PC-3 (cell line): ENCODE data around the gene DEPDC1B. TPM values are rescaled to one million over a fixed set of nuclear protein-coding genes. Genes with fewer than 3 reads are reported as not detected.
"Not testable (repeated sequence)": the region's sequence is repeated elsewhere in the genome, so short reads cannot be mapped to it uniquely, and the experiment has no call there.

Experiments used
- ATAC-seq: fragments of 200-7000 bp; cut with Tn5 transposase; 2 replicates; pipeline ENCODE4 v1.9.1; 2020; ENCODE audit warnings: mild to moderate bottlenecking, moderate library complexity
- BruUV-seq: library from RNA; stranded (reverse); fragments of 400-500 nt; replicated peaks from 2 replicates; lab custom pipeline; 2021; lab: Mats Ljungman, UMichigan
- CTCF ChIA-PET: fragments of 300-600 bp; sonication (Branson Sonifier 250); formaldehyde crosslinking; loops from one replicate; lab custom pipeline; 2022; ENCODE audit warnings: antibody characterized with exemption; lab: Charles Lee
- POLR2A ChIA-PET: fragments of 300-600 bp; sonication (Branson Sonifier 250); formaldehyde crosslinking; loops from one replicate; lab custom pipeline; 2022; ENCODE audit warnings: antibody characterized with exemption; ENCODE audit not compliant: unreplicated experiment; lab: Charles Lee
- DNase-seq: peaks from one replicate; pipeline ENCODE4 v3.0.0-alpha.2; 2015
- H2AFZ ChIP-seq: fragments of 300-600 bp; sonication (generic); 2 replicates; pipeline ENCODE4 v1.6.0; 2016; ENCODE audit warnings: antibody characterized with exemption, low read length
- H3F3A ChIP-seq: fragments of 300-600 bp; sonication (generic); one replicate; pipeline ENCODE4 v1.6.0; 2017; ENCODE audit warnings: antibody characterized with exemption, low read length, control low read depth, mild to moderate bottlenecking; ENCODE audit not compliant: unreplicated experiment
- H3K27ac ChIP-seq: fragments of 300-600 bp; sonication (generic); 2 replicates; pipeline ENCODE4 v1.5.1; 2016; ENCODE audit warnings: mild to moderate bottlenecking, low read length
- H3K27me3 ChIP-seq: fragments of 300-600 bp; sonication (generic); 2 replicates; pipeline ENCODE4 v1.6.1; 2016; ENCODE audit warnings: low read length, mixed read lengths
- H3K36me3 ChIP-seq: fragments of 300-600 bp; sonication (generic); 2 replicates; pipeline ENCODE4 v1.6.1; 2016; ENCODE audit warnings: low read depth, mixed run types, low read length, mixed read lengths
- H3K4me1 ChIP-seq: fragments of 300-600 bp; sonication (generic); 2 replicates; pipeline ENCODE4 v1.5.1; 2016; ENCODE audit warnings: low read length; ENCODE audit not compliant: insufficient read depth
- H3K4me2 ChIP-seq: fragments of 300-600 bp; sonication (generic); 2 replicates; pipeline ENCODE4 v1.6.0; 2016; ENCODE audit warnings: low read length
- H3K4me3 ChIP-seq: fragments of 300-600 bp; sonication (generic); 2 replicates; pipeline ENCODE4 v1.5.1; 2016; ENCODE audit warnings: mild to moderate bottlenecking, low read length, mixed read lengths
- H3K79me2 ChIP-seq: fragments of 300-600 bp; sonication (generic); 2 replicates; pipeline ENCODE4 v1.6.1; 2017; ENCODE audit warnings: low read length, mixed read lengths
- H3K9ac ChIP-seq: fragments of 300-600 bp; sonication (generic); 2 replicates; pipeline ENCODE4 v1.6.0; 2016; ENCODE audit warnings: mild to moderate bottlenecking, low read length
- H3K9me2 ChIP-seq: fragments of 300-600 bp; sonication (generic); replicated peaks from 2 replicates; pipeline ENCODE4 v1.6.1; 2016; ENCODE audit warnings: mixed run types, low read length, mixed read lengths
- H3K9me3 ChIP-seq: fragments of 300-600 bp; sonication (generic); 2 replicates; pipeline ENCODE4 v1.6.1; 2016; ENCODE audit warnings: low read length, mixed read lengths
- H4K20me1 ChIP-seq: fragments of 300-600 bp; sonication (generic); 2 replicates; pipeline ENCODE4 v1.6.1; 2016; ENCODE audit warnings: low read length, mixed read lengths
- CTCF ChIP-seq: fragments of 300-600 bp; sonication (generic); conservative IDR thresholded peaks from 2 replicates; pipeline ENCODE4 v1.5.1; 2017; ENCODE audit warnings: antibody characterized with exemption, low read depth, mild to moderate bottlenecking, low read length
- EZH2 ChIP-seq: fragments of 300-600 bp; sonication (generic); IDR thresholded peaks from one replicate; pipeline ENCODE4 v1.6.1; 2017; ENCODE audit warnings: antibody characterized with exemption, mild to moderate bottlenecking, low read length; ENCODE audit not compliant: unreplicated experiment
- EZH2phosphoT487 ChIP-seq: fragments of 300-600 bp; sonication (generic); IDR thresholded peaks from 2 replicates; pipeline ENCODE4 v1.6.1; 2018; ENCODE audit warnings: mild to moderate bottlenecking, antibody characterized with exemption, low read length, borderline replicate concordance
- intact Hi-C: fragments of 100-400 bp; cut with micrococcal nuclease; formaldehyde crosslinking; loops from 2 replicates; pipeline ENCODE4 v1.9.0; 2023
- total RNA-seq: library from RNA; depleted of rRNA; stranded (reverse); fragments of >200 nt; gene quantifications from 2 replicates; pipeline ENCODE4 v1.2.3, GENCODE V29; 2014

Gene DEPDC1B
- total RNA-seq, 1 experiment from 2014 or later, result 22.7 TPM

- ATAC-seq (no peak), DNase-seq (no peak)
- Histone ChIP-seq H4K20me1 (no peaks in the 10 kb centered on the region), H3K9me2 (no peaks in the 10 kb centered on the region), H3K27ac (no peak overlapping the region), H3K4me1 (no peaks in the 10 kb centered on the region), H3K79me2 (no peaks in the 10 kb centered on the region), H3K9ac (no peak overlapping the region), H3F3A (no peaks in the 10 kb centered on the region), H3K36me3 (peaks cover 4% of the 10 kb centered on the region), H3K4me3 (no peak overlapping the region), H3K27me3 (no peaks in the 10 kb centered on the region), H3K9me3 (no peaks in the 10 kb centered on the region), H2AFZ (no peak overlapping the region), H3K4me2 (no peak overlapping the region)
- BruUV-seq, result no TSS peak
- CTCF ChIA-PET, result no interaction called here
- intact Hi-C loops, result no loop called here
- POLR2A ChIA-PET, result no interaction called here
- no peak for TF ChIP-seq EZH2
- TF ChIP-seq EZH2phosphoT487, result no peak
These were observed 67.8 kb downstream of the DEPDC1B start for GRCh38 chr5:60632153-60632552.

GRCh38 chr5:60630836-60631235, 69.1 kb downstream of the DEPDC1B start:
- H3K9ac ChIP-seq, result no peak overlapping the region
- no peaks in the 10 kb centered on the region for H4K20me1 ChIP-seq
- H3F3A ChIP-seq, result no peaks in the 10 kb centered on the region
- no peak for ATAC-seq
- no TSS peak for BruUV-seq
- H3K4me3 ChIP-seq, result no peak overlapping the region
- no peaks in the 10 kb centered on the region for H3K9me2 ChIP-seq
- TF ChIP-seq CTCF, result no peak
- TF ChIP-seq EZH2, result no peak
- no peak for TF ChIP-seq EZH2phosphoT487
- DNase-seq, result no peak
- no peak overlapping the region for H3K4me2 ChIP-seq
- peaks cover 4% of the 10 kb centered on the region for H3K36me3 ChIP-seq
- no peak overlapping the region for H2AFZ ChIP-seq
- no peaks in the 10 kb centered on the region for H3K4me1 ChIP-seq
- H3K27me3 ChIP-seq, result no peaks in the 10 kb centered on the region
- no peaks in the 10 kb centered on the region for H3K79me2 ChIP-seq
- H3K27ac ChIP-seq, result no peak overlapping the region
- POLR2A ChIA-PET, result no interaction called here
- no peaks in the 10 kb centered on the region for H3K9me3 ChIP-seq
- intact Hi-C loops, result no loop called here
- CTCF ChIA-PET, result no interaction called here

GRCh38 chr5:60630179-60630578, 69.8 kb downstream of the DEPDC1B start:
- no peak overlapping the region for H3K27ac ChIP-seq
- DNase-seq (no peak), ATAC-seq (no peak)
- H3K4me3 ChIP-seq, result no peak overlapping the region
- H3K9me3 ChIP-seq, result no peaks in the 10 kb centered on the region
- no peaks in the 10 kb centered on the region for H3K4me1 ChIP-seq
- ChIA-PET CTCF (no interaction called here), POLR2A (no interaction called here)
- H3K9ac ChIP-seq, result no peak overlapping the region
- no peak overlapping the region for H3K4me2 ChIP-seq
- intact Hi-C loops, result no loop called here
- no peak overlapping the region for H2AFZ ChIP-seq
- TF ChIP-seq EZH2 (no peak), CTCF (no peak), EZH2phosphoT487 (no peak)
- no peaks in the 10 kb centered on the region for H3F3A ChIP-seq
- H3K36me3 ChIP-seq, result peaks cover 4% of the 10 kb centered on the region
- no peaks in the 10 kb centered on the region for H3K27me3 ChIP-seq
- no peaks in the 10 kb centered on the region for H3K79me2 ChIP-seq
- H4K20me1 ChIP-seq, result no peaks in the 10 kb centered on the region
- no peaks in the 10 kb centered on the region for H3K9me2 ChIP-seq
- BruUV-seq, result no TSS peak

DNA sequence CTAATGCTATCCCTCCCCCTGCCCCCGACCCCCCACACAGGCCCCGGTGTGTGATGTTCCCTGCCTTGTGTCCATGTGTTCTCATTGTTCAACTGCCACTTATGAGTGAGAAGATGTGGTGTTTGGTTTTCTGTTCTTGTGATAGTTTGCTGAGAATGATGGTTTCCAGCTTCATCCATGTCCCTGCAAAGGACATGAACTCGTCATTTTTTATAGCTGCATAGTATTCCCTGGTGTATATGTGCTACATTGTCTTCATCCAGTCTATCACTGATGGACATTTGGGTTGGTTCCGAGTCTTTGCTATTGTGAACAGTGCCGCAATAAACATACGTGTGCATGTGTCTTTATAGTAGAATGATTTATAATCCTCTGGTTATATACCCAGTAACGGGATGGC, 75.1 kb downstream of the DEPDC1B start:
- DNase-seq, CTCF ChIA-PET, H3K4me3 ChIP-seq, H4K20me1 ChIP-seq, intact Hi-C loops, H3K9me3 ChIP-seq, H3K27me3 ChIP-seq, H3F3A ChIP-seq, ATAC-seq, H3K9me2 ChIP-seq, BruUV-seq, H3K4me1 ChIP-seq, H3K9ac ChIP-seq, H2AFZ ChIP-seq, H3K4me2 ChIP-seq, POLR2A ChIA-PET, H3K27ac ChIP-seq, H3K79me2 ChIP-seq: not testable (repeated sequence)
- H3K36me3 ChIP-seq, result peaks cover 13% of the 10 kb centered on the region

DNA sequence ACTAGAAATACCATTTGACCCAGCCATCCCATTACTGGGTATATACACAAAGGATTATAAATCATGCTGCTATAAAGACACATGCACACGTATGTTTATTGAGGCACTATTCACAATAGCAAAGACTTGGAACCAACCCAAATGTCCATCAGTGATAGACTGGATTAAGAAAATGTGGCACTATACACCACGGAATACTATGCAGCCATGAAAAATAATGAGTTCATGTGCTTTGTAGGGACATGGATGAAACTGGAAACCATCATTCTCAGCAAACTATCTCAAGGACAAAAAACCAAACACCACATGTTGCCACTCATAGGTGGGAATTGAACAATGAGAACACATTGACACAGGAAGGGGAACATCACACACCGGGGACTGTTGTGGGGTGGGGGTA, 79.2 kb downstream of the DEPDC1B start:
- H3K9ac ChIP-seq, H3K79me2 ChIP-seq, DNase-seq, H3K9me3 ChIP-seq, POLR2A ChIA-PET, H3K4me1 ChIP-seq, H3K27me3 ChIP-seq, CTCF ChIA-PET, ATAC-seq, H3K27ac ChIP-seq, H3K4me2 ChIP-seq, BruUV-seq, H4K20me1 ChIP-seq, H3K36me3 ChIP-seq, intact Hi-C loops, H3K4me3 ChIP-seq, H2AFZ ChIP-seq, H3K9me2 ChIP-seq, H3F3A ChIP-seq: not testable (repeated sequence)
